Neural cell (in vitro differentiated cells): ENCODE measurements around the gene NPAS3. TPM values are rescaled to one million over a fixed set of nuclear protein-coding genes. Genes with fewer than 3 reads are reported as not detected.

Experiments
- H2AFZ ChIP-seq: fragments of 200-600, 300-800 bp; sonication (generic), shearing (Covaris generic); 2 replicates; pipeline ENCODE4 v1.6.0; 2014; ENCODE audit warnings: low read depth, mild to moderate bottlenecking, antibody characterized with exemption, low read length, moderate library complexity
- H3F3A ChIP-seq: fragments of 200-600 bp; shearing (Covaris generic); 2 replicates; pipeline ENCODE4 v1.6.1; 2016; ENCODE audit warnings: mild to moderate bottlenecking, moderate library complexity, mixed read lengths, antibody characterized with exemption, low read length; ENCODE audit not compliant: insufficient read depth, poor library complexity, severe bottlenecking
- H3K27ac ChIP-seq: fragments of 200-600, 300-800 bp; sonication (generic), shearing (Covaris generic); 2 replicates; pipeline ENCODE4 v1.5.1; 2014; ENCODE audit warnings: mild to moderate bottlenecking, low read length, moderate library complexity
- H3K27me3 ChIP-seq: fragments of 300-800, 200-600 bp; sonication (generic), shearing (Covaris generic); 2 replicates; pipeline ENCODE4 v1.6.0; 2014; ENCODE audit warnings: mild to moderate bottlenecking, low read depth, low read length, moderate library complexity; ENCODE audit not compliant: insufficient read depth
- H3K36me3 ChIP-seq: fragments of 300-800, 200-600 bp; sonication (generic), shearing (Covaris generic); 2 replicates; pipeline ENCODE4 v1.5.1; 2014; ENCODE audit warnings: mild to moderate bottlenecking, antibody characterized with exemption, low read length, moderate library complexity; ENCODE audit not compliant: insufficient read depth
- H3K4me2 ChIP-seq: fragments of 300-800, 200-600 bp; sonication (generic), shearing (Covaris generic); 2 replicates; pipeline ENCODE4 v1.6.0; 2014; ENCODE audit warnings: mild to moderate bottlenecking, low read length
- H3K4me3 ChIP-seq: fragments of 300-800, 200-600 bp; sonication (generic), shearing (Covaris generic); 2 replicates; pipeline ENCODE4 v1.5.1; 2014; ENCODE audit warnings: mild to moderate bottlenecking, low read length, moderate library complexity
- H3K79me2 ChIP-seq: fragments of 200-600 bp; shearing (Covaris generic); replicated peaks from 2 replicates; pipeline ENCODE4 v1.6.0; 2014; ENCODE audit warnings: mild to moderate bottlenecking, low read length, moderate library complexity; ENCODE audit not compliant: insufficient read depth
- H3K9ac ChIP-seq: fragments of 300-800, 200-600 bp; sonication (generic), shearing (Covaris generic); 2 replicates; pipeline ENCODE4 v1.6.1; 2016; ENCODE audit warnings: mild to moderate bottlenecking, low read length, mixed read lengths
- H3K9me2 ChIP-seq: fragments of 200-600 bp; shearing (Covaris generic); 2 replicates; pipeline ENCODE4 v1.6.1; 2016; ENCODE audit warnings: mild to moderate bottlenecking, low read length, mixed read lengths; ENCODE audit not compliant: insufficient read depth
- H3K9me3 ChIP-seq: fragments of 200-600, 300-800 bp; sonication (generic), shearing (Covaris generic); 2 replicates; pipeline ENCODE4 v1.6.1; 2016; ENCODE audit warnings: mild to moderate bottlenecking, mixed run types, low read length, moderate library complexity, mixed read lengths
- H4K20me1 ChIP-seq: fragments of 200-600 bp; shearing (Covaris generic); 2 replicates; pipeline ENCODE4 v1.6.1; 2016; ENCODE audit warnings: mild to moderate bottlenecking, mixed run types; ENCODE audit not compliant: insufficient read depth
- EP300 ChIP-seq: fragments of 450-650 bp; conservative IDR thresholded peaks from 2 replicates; pipeline ENCODE4 v1.6.1; 2014; ENCODE audit warnings: antibody characterized with exemption, mild to moderate bottlenecking, moderate library complexity; ENCODE audit not compliant: poor library complexity, severe bottlenecking
- EZH2 ChIP-seq: fragments of 200-600, 300-800 bp; shearing (Covaris generic), sonication (generic); IDR thresholded peaks from 2 replicates; pipeline ENCODE4 v1.6.1; 2014; ENCODE audit warnings: antibody characterized with exemption, low read length, borderline replicate concordance, mild to moderate bottlenecking; ENCODE audit not compliant: insufficient read depth, poor library complexity, severe bottlenecking
- MXI1 ChIP-seq: fragments of 450-650 bp; conservative IDR thresholded peaks from 2 replicates; pipeline ENCODE4 v1.6.1; 2014; ENCODE audit warnings: antibody characterized with exemption, mild to moderate bottlenecking; ENCODE audit not compliant: poor library complexity, severe bottlenecking
- POLR2AphosphoS5 ChIP-seq: IDR thresholded peaks from 2 replicates; pipeline ENCODE4 v1.6.1; 2012
- RAD21 ChIP-seq: fragments of 450-650 bp; conservative IDR thresholded peaks from 2 replicates; pipeline ENCODE4 v1.6.1; 2014; ENCODE audit warnings: antibody characterized with exemption, mild to moderate bottlenecking, moderate library complexity
- SMC3 ChIP-seq: fragments of 450-650 bp; conservative IDR thresholded peaks from 2 replicates; pipeline ENCODE4 v1.6.1; 2014; ENCODE audit warnings: antibody characterized with exemption, mild to moderate bottlenecking, moderate library complexity; ENCODE audit not compliant: poor library complexity
- TAF1 ChIP-seq: IDR thresholded peaks from 2 replicates; pipeline ENCODE4 v1.6.1; 2012; ENCODE audit warnings: low read depth
- polyA plus RNA-seq: library from polyadenylated mRNA; depleted of rRNA; stranded (reverse); fragments of >200 nt; gene quantifications from 2 replicates; pipeline ENCODE4 v1.2.3, GENCODE V29; 2014
- TF ChIP-seq, protein P1 (sequence below): fragments of 450-650 bp; IDR thresholded peaks from 2 replicates; pipeline ENCODE4 v1.5.1; 2014; ENCODE audit warnings: antibody characterized with exemption, mild to moderate bottlenecking, moderate library complexity; ENCODE audit not compliant: poor library complexity, severe bottlenecking
- TF ChIP-seq, protein P2 (sequence below): IDR thresholded peaks from 2 replicates; pipeline ENCODE4 v1.6.1; 2012; ENCODE audit warnings: borderline replicate concordance

NPAS3 gene
- polyA plus RNA-seq, 1 donor from 2014 or later, result 1.3 TPM

DNA sequence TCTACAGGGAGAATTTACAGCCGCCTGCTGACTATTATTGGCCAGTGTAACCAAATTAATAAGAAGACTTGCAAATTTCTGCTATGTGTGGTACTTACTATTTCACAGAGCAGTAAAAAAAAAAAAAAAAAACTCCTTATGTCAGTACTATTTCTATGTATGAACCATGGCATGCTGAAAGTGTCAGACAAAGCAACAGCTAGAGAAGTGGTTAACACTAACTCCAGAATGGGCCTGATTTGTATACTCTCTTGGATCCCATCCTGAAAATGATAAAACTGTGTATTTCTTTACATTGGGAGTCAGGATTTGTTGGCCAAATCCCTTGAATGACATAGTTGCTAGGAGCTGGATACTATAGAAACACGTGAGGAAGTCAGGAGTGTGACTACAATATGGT, 595.4 kb downstream of the NPAS3 start:
- Histone ChIP-seq H2AFZ (no peak overlapping the region), H3K4me2 (no peak overlapping the region), H3K9ac (no peak overlapping the region)

DNA sequence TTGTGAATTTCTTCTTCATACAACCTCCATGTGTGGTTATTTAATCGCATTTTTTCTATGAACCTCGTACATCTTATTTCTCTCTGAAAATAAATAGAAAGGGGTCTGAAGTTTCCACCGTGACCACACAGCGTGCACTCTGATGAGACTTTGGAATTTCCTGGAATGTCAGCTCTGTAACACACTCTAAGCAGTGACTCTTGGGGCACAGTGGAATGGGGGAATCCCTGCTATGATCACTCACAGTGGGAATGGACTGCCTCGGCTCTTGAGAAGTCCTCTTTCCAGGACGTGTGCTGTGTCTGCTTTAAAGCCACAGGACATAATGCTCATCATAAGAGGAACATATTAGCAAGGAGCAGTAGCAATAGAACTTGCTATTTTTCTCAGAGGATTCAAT, 596.0 kb downstream of the NPAS3 start:
- Histone ChIP-seq H3K9me3 (no peaks in the 10 kb centered on the region), H3K36me3 (no peaks in the 10 kb centered on the region), H3K4me3 (no peak overlapping the region), H3K79me2 (no peaks in the 10 kb centered on the region), H3K9me2 (no peaks in the 10 kb centered on the region), H3K4me2 (no peak overlapping the region), H3K9ac (no peak overlapping the region), H2AFZ (no peak overlapping the region), H3K27ac (no peak overlapping the region), H3K27me3 (no peaks in the 10 kb centered on the region), H3F3A (no peaks in the 10 kb centered on the region), H4K20me1 (no peaks in the 10 kb centered on the region)
- TF ChIP-seq POLR2AphosphoS5, result no peak
- no peak for TF ChIP-seq EP300
- no peak for TF ChIP-seq SMC3
- TF ChIP-seq MXI1, result no peak
- no peak for TF ChIP-seq TAF1
- TF ChIP-seq, protein P1, sequence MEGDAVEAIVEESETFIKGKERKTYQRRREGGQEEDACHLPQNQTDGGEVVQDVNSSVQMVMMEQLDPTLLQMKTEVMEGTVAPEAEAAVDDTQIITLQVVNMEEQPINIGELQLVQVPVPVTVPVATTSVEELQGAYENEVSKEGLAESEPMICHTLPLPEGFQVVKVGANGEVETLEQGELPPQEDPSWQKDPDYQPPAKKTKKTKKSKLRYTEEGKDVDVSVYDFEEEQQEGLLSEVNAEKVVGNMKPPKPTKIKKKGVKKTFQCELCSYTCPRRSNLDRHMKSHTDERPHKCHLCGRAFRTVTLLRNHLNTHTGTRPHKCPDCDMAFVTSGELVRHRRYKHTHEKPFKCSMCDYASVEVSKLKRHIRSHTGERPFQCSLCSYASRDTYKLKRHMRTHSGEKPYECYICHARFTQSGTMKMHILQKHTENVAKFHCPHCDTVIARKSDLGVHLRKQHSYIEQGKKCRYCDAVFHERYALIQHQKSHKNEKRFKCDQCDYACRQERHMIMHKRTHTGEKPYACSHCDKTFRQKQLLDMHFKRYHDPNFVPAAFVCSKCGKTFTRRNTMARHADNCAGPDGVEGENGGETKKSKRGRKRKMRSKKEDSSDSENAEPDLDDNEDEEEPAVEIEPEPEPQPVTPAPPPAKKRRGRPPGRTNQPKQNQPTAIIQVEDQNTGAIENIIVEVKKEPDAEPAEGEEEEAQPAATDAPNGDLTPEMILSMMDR, result no peak
- no peak for TF ChIP-seq RAD21
- TF ChIP-seq EZH2, result no peak
- TF ChIP-seq, protein P2, sequence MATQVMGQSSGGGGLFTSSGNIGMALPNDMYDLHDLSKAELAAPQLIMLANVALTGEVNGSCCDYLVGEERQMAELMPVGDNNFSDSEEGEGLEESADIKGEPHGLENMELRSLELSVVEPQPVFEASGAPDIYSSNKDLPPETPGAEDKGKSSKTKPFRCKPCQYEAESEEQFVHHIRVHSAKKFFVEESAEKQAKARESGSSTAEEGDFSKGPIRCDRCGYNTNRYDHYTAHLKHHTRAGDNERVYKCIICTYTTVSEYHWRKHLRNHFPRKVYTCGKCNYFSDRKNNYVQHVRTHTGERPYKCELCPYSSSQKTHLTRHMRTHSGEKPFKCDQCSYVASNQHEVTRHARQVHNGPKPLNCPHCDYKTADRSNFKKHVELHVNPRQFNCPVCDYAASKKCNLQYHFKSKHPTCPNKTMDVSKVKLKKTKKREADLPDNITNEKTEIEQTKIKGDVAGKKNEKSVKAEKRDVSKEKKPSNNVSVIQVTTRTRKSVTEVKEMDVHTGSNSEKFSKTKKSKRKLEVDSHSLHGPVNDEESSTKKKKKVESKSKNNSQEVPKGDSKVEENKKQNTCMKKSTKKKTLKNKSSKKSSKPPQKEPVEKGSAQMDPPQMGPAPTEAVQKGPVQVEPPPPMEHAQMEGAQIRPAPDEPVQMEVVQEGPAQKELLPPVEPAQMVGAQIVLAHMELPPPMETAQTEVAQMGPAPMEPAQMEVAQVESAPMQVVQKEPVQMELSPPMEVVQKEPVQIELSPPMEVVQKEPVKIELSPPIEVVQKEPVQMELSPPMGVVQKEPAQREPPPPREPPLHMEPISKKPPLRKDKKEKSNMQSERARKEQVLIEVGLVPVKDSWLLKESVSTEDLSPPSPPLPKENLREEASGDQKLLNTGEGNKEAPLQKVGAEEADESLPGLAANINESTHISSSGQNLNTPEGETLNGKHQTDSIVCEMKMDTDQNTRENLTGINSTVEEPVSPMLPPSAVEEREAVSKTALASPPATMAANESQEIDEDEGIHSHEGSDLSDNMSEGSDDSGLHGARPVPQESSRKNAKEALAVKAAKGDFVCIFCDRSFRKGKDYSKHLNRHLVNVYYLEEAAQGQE, result no peak

More for the DNA sequence above, 595.4 kb downstream of the NPAS3 start:
- no peaks in the 10 kb centered on the region for H3K36me3 ChIP-seq
- H3K4me3 ChIP-seq, result no peak overlapping the region
- no peak overlapping the region for H3K27ac ChIP-seq
- no peaks in the 10 kb centered on the region for H3K9me2 ChIP-seq
- no peaks in the 10 kb centered on the region for H3F3A ChIP-seq
- H3K9me3 ChIP-seq, result no peaks in the 10 kb centered on the region
- no peaks in the 10 kb centered on the region for H3K79me2 ChIP-seq
- TF ChIP-seq, protein P1, result no peak
- no peak for TF ChIP-seq TAF1
- no peak for TF ChIP-seq MXI1
- no peak for TF ChIP-seq RAD21
- TF ChIP-seq, protein P2, result no peak
- TF ChIP-seq POLR2AphosphoS5, result no peak
- no peaks in the 10 kb centered on the region for H3K27me3 ChIP-seq
- no peaks in the 10 kb centered on the region for H4K20me1 ChIP-seq
